Right cardiac atrium (tissue), 5 donors: ENCODE results near the gene FAM228A. TPM values are rescaled to one million over a fixed set of nuclear protein-coding genes. Genes with fewer than 3 reads are reported as not detected.
"Not testable (repeated sequence)": the region's sequence is repeated elsewhere in the genome, so short reads cannot be mapped to it uniquely, and the experiment has no call there.

ENCODE experiments used
- ATAC-seq, 2 donors: fragments of 200-7000 bp; cut with Tn5 transposase; one replicate each; pipeline versions ENCODE4 v1.8.0 to v1.9.1; 2020; ENCODE audit warnings: moderate library complexity in 2 of 2, mild to moderate bottlenecking in 1 of 2
- DNase-seq, 3 donors: peaks; one replicate each; pipeline ENCODE4 v3.0.0-alpha.2; 2020
- H3K27ac ChIP-seq: one replicate; pipeline ENCODE4 v1.5.1; 2013; ENCODE audit warnings: mild to moderate bottlenecking, low read length, control low read depth, moderate library complexity
- H3K27me3 ChIP-seq: one replicate; pipeline ENCODE4 v1.6.1; 2013; ENCODE audit not compliant: control insufficient read depth, insufficient read depth
- H3K4me1 ChIP-seq: one replicate; pipeline ENCODE4 v1.6.1; 2013; ENCODE audit warnings: low read length; ENCODE audit not compliant: control insufficient read depth, insufficient read depth
- H3K4me3 ChIP-seq: one replicate; pipeline ENCODE4 v1.5.1; 2013; ENCODE audit warnings: low read length, control low read depth
- H3K9me3 ChIP-seq: one replicate; pipeline ENCODE4 v1.6.1; 2013; ENCODE audit warnings: low read length; ENCODE audit not compliant: control insufficient read depth
- WGBS: extraction: QIAGEN DNeasy Blood & Tissue Kit; methylation state at CpG from one replicate; pipeline ENCODE4 v1.1.7; 2013; 5-methylcytosine and 5-hydroxymethylcytosine counted together
- intact Hi-C, 4 donors: fragments of 100-400 bp; cut with DNase I; formaldehyde crosslinking; loops; one replicate each; pipeline versions ENCODE4 v1.11.0 to v1.14.0; 2022 to 2023
- polyA plus RNA-seq: library from polyadenylated mRNA; stranded (reverse); fragments of 200-250 nt; gene quantifications from one replicate; pipeline ENCODE4 v1.2.3, GENCODE V29; 2013
- total RNA-seq, 4 donors: library from RNA; stranded (reverse); fragmentation: NEBNext Ultra II Directional; extraction: Animal tissue kit (Norgen Biotek cat#: 25700); gene quantifications; one replicate each; pipeline ENCODE4 v1.2.1, GENCODE V29; 2021
- donor health status: healthy with polysubstance abuse.
- donor health status: DM: no; HTN: yes; CAD: no.
- donor health status: DM: no; HTN: no; CAD: no.
- donor health status: DM: no; HTN: yes; CAD: no; lungs with severe emphysema.
- donor health status: DM: yes; HTN: yes; CAD: no.

Gene FAM228A
- total and polyA plus RNA-seq, 5 donors: 0.62 to 5.1 (median 1.6) TPM

- Histone ChIP-seq H3K27me3 (no peaks in the 10 kb centered on the region), H3K4me1 (no peaks in the 10 kb centered on the region), H3K27ac (no peak overlapping the region), H3K9me3 (no peaks in the 10 kb centered on the region), H3K4me3 (no peak overlapping the region)
- DNase-seq (no peak), ATAC-seq (no peak)
- WGBS: 91% methylated on average over 9 of the region's 9 CpGs
- intact Hi-C loops: loop anchor here in 1 of 4 donors (10.0 kb wide), 1 partner anchor 504 kb away; no protein-coding TSS in a partner anchor
These were observed 15.7 kb downstream of the FAM228A start for GRCh38 chr2:24190503-24190902.

DNA sequence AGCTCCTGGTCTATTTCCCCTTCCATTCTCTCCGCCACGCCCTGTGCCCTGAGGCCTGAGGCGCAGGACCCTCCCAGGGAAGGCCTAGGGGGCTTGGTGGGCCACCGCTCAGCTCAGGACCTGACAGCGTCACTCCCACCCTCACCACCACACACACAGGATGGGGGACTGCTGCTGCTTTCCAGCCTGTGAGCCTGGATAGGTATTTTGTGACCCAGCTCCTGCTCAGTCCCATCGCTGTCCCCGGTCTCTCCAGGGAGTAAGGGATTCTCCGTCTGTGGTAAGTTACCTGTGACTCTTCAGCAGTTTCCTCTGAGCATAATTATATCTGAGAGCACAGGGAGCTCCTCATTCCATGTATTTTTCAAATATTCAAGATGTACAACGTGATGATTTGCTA lies 16.3 kb downstream of the FAM228A start:
- Histone ChIP-seq H3K4me1 (no peaks in the 10 kb centered on the region), H3K4me3 (no peak overlapping the region), H3K27me3 (no peaks in the 10 kb centered on the region), H3K9me3 (no peaks in the 10 kb centered on the region), H3K27ac (no peak overlapping the region)
- ATAC-seq: no peak
- intact Hi-C loops: loop anchor here in 1 of 4 donors (10.0 kb wide), 1 partner anchor 504 kb away; no protein-coding TSS in a partner anchor
- WGBS: 92% methylated on average over 9 of the region's 9 CpGs
- DNase-seq: no peak

DNA sequence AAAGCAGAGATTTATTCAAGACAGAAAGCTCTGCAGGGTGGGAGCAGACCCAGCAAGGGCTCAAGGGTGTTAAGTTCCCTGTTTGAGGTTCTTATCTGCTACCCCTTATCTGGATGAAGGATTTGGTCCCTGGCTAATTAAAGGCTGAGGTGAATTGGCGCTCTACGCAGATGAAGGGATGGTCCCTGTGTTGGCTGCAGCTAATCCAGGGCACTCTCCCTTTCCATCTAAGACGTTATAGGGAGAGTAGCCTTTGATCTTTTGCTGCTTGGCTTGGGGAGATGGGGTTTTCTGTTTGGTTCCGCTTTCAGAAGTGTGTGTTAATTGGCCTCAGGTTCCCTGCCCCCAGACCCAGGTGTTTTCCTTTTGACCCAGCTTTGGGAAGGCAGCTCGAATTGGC lies 17.0 kb downstream of the FAM228A start:
- H3K27me3 ChIP-seq: no peaks in the 10 kb centered on the region
- 68% methylated on average over 5 of the region's 5 CpGs for WGBS
- no peaks in the 10 kb centered on the region for H3K4me1 ChIP-seq
- no peak overlapping the region for H3K27ac ChIP-seq
- H3K4me3 ChIP-seq: no peak overlapping the region
- ATAC-seq (no peak), DNase-seq (no peak)
- no peaks in the 10 kb centered on the region for H3K9me3 ChIP-seq
- intact Hi-C loops: loop anchor here in 1 of 4 donors (10.0 kb wide), 1 partner anchor 503 kb away; no protein-coding TSS in a partner anchor

GRCh38 chr2:24197213-24197612 lies 22.4 kb downstream of the FAM228A start:
- not testable (repeated sequence) for H3K9me3 ChIP-seq, H3K4me3 ChIP-seq, H3K4me1 ChIP-seq, H3K27me3 ChIP-seq, H3K27ac ChIP-seq, DNase-seq, ATAC-seq
- 92% methylated on average over 1 of the region's 1 CpG for WGBS
- intact Hi-C loops: loop anchor here in 1 of 4 donors (10.0 kb wide), 1 partner anchor 498 kb away; no protein-coding TSS in a partner anchor

- DNase-seq: peak in 1 of 3 donors; percentile 49
- WGBS: 73% methylated on average over 12 of the region's 12 CpGs
- intact Hi-C loops: loop anchor here in 1 of 4 donors (10.0 kb wide), 1 partner anchor 495 kb away; no protein-coding TSS in a partner anchor
- Histone ChIP-seq H3K4me1 (no peaks in the 10 kb centered on the region), H3K9me3 (no peaks in the 10 kb centered on the region), H3K27ac (no peak overlapping the region), H3K4me3 (no peak overlapping the region), H3K27me3 (no peaks in the 10 kb centered on the region)
- peak; percentile 40 to 52 for ATAC-seq
These were observed 25.2 kb downstream of the FAM228A start for GRCh38 chr2:24199968-24200590.

GRCh38 chr2:24200799-24201198 lies 25.9 kb downstream of the FAM228A start:
- Histone ChIP-seq H3K4me3 (no peak overlapping the region), H3K4me1 (no peaks in the 10 kb centered on the region), H3K27ac (no peak overlapping the region), H3K27me3 (no peaks in the 10 kb centered on the region), H3K9me3 (no peaks in the 10 kb centered on the region)
- intact Hi-C loops: no loop called here
- ATAC-seq (peak in 1 of 2 donors; percentile 33), DNase-seq (no peak)
- WGBS: 97% methylated on average over 3 of the region's 3 CpGs

GRCh38 chr2:24203029-24203786 lies 28.4 kb downstream of the FAM228A start:
- WGBS: 81% methylated on average over 19 of the region's 19 CpGs
- H3K4me1 ChIP-seq: no peaks in the 10 kb centered on the region
- DNase-seq (no peak), ATAC-seq (no peak)
- H3K27ac ChIP-seq: no peak overlapping the region
- H3K27me3 ChIP-seq: no peaks in the 10 kb centered on the region
- H3K9me3 ChIP-seq: no peaks in the 10 kb centered on the region
- intact Hi-C loops: no loop called here
- no peak overlapping the region for H3K4me3 ChIP-seq

DNA sequence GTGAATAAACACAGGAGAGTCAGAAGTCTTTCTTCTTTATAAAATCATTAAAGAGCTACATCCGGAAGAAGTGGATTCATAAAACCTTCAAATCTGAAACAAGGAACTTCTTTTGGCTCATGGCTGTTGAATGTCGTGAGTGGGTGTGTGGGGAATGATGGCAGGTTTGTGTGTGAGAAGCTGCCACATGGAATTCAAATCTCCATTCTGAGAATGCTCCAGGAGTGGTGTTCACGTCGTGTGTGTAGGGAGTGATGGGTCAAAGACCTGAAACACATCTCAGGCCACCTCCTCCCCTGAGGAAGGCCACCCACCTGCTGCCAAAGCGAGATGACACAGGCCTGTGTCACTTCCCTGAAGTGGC lies 28.9 kb downstream of the FAM228A start:
- DNase-seq: no peak
- H3K27ac ChIP-seq: no peak overlapping the region
- no peaks in the 10 kb centered on the region for H3K9me3 ChIP-seq
- H3K4me1 ChIP-seq: no peaks in the 10 kb centered on the region
- no peak overlapping the region for H3K4me3 ChIP-seq
- 77% methylated on average over 5 of the region's 5 CpGs for WGBS
- H3K27me3 ChIP-seq: no peaks in the 10 kb centered on the region
- ATAC-seq: no peak
- intact Hi-C loops: no loop called here

- Histone ChIP-seq H3K27me3 (no peaks in the 10 kb centered on the region), H3K27ac (no peak overlapping the region), H3K4me3 (no peak overlapping the region), H3K9me3 (no peaks in the 10 kb centered on the region), H3K4me1 (no peaks in the 10 kb centered on the region)
- no peak for ATAC-seq
- no peak for DNase-seq
- intact Hi-C loops: no loop called here
- 94% methylated on average over 12 of the region's 12 CpGs for WGBS
These were observed 29.7 kb downstream of the FAM228A start for GRCh38 chr2:24204505-24204904.

DNA sequence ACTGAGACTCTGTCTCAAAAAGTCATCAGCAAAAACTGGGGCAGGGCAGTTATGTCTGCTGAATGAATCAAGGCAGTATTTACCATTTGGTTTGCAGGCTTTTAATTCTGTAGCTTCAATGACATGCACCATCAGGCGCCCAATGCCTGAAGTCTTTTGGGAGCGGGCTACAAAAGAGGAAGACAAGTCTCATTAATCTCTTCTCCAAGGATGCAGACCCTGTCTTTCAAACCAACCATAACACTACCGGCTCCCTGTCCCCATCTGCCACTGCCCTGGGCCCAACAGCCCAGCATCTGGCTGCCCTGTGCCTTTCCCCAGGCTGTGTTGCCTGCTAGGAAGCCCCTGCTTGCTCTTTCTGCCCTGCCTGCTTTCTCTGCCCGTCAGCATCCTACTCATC lies 30.3 kb downstream of the FAM228A start:
- no peak overlapping the region for H3K27ac ChIP-seq
- intact Hi-C loops: no loop called here
- H3K4me3 ChIP-seq: no peak overlapping the region
- H3K4me1 ChIP-seq: no peaks in the 10 kb centered on the region
- no peaks in the 10 kb centered on the region for H3K27me3 ChIP-seq
- no peak for ATAC-seq
- DNase-seq: no peak
- WGBS: 92% methylated on average over 4 of the region's 4 CpGs
- H3K9me3 ChIP-seq: no peaks in the 10 kb centered on the region

GRCh38 chr2:24206242-24206641 lies 31.4 kb downstream of the FAM228A start:
- no peak for ATAC-seq
- Histone ChIP-seq H3K27me3 (no peaks in the 10 kb centered on the region), H3K27ac (no peak overlapping the region), H3K4me3 (no peak overlapping the region), H3K9me3 (no peaks in the 10 kb centered on the region), H3K4me1 (no peaks in the 10 kb centered on the region)
- intact Hi-C loops: no loop called here
- no peak for DNase-seq
- WGBS: 91% methylated on average over 6 of the region's 6 CpGs
